H9 (cell line): ENCODE data around the gene RAB11A. TPM values are rescaled to one million over a fixed set of nuclear protein-coding genes. Genes with fewer than 3 reads are reported as not detected.

ENCODE experiments used
- DNase-seq: peaks from one replicate; pipeline ENCODE4 v3.0.0-alpha.2; 2017
- H2AFZ ChIP-seq: one replicate; pipeline ENCODE4 v1.6.1; 2013; ENCODE audit warnings: mild to moderate bottlenecking, low read length, control low read depth, moderate library complexity
- H2AK5ac ChIP-seq: 2 replicates; pipeline ENCODE4 v1.6.1; 2013; ENCODE audit warnings: low read length, control low read depth, mixed read lengths; ENCODE audit not compliant: insufficient read length
- H2BK120ac ChIP-seq: one replicate; pipeline ENCODE4 v1.6.1; 2013; ENCODE audit warnings: low read depth, mild to moderate bottlenecking, low read length, control low read depth, inconsistent platforms; ENCODE audit not compliant: poor library complexity, severe bottlenecking
- H2BK12ac ChIP-seq: 2 replicates; pipeline ENCODE4 v1.6.1; 2013; ENCODE audit warnings: low read length, control low read depth, mixed read lengths, low read depth; ENCODE audit not compliant: insufficient read length
- H2BK15ac ChIP-seq: 2 replicates; pipeline ENCODE4 v1.6.1; 2013; ENCODE audit warnings: low read depth, low read length, control low read depth
- H2BK20ac ChIP-seq: one replicate; pipeline ENCODE4 v1.6.1; 2013; ENCODE audit warnings: low read depth, mild to moderate bottlenecking, low read length, control low read depth, inconsistent platforms; ENCODE audit not compliant: poor library complexity, severe bottlenecking
- H2BK5ac ChIP-seq: 2 replicates; pipeline ENCODE4 v1.6.1; 2013; ENCODE audit warnings: low read length, control low read depth, mixed read lengths; ENCODE audit not compliant: insufficient read length
- H3K14ac ChIP-seq: 2 replicates; pipeline ENCODE4 v1.6.1; 2013; ENCODE audit warnings: low read length, control low read depth; ENCODE audit not compliant: insufficient read depth
- H3K18ac ChIP-seq: 2 replicates; pipeline ENCODE4 v1.6.1; 2013; ENCODE audit warnings: low read depth, mild to moderate bottlenecking, mixed read lengths, low read length, control low read depth; ENCODE audit not compliant: insufficient read length
- H3K23ac ChIP-seq: 2 replicates; pipeline ENCODE4 v1.6.1; 2013; ENCODE audit warnings: low read length, control low read depth, mixed read lengths, low read depth; ENCODE audit not compliant: insufficient read length
- H3K23me2 ChIP-seq: 2 replicates; pipeline ENCODE4 v1.6.1; 2013; ENCODE audit warnings: low read depth, mild to moderate bottlenecking, mixed read lengths, low read length, control low read depth; ENCODE audit not compliant: insufficient read length, poor library complexity, severe bottlenecking
- H3K27ac ChIP-seq: 2 replicates; pipeline ENCODE4 v1.5.1; 2013; ENCODE audit warnings: low read length, control low read depth, mixed read lengths, low read depth; ENCODE audit not compliant: insufficient read length
- H3K27me3 ChIP-seq: 2 replicates; pipeline ENCODE4 v1.6.1; 2013; ENCODE audit warnings: low read length, control low read depth, inconsistent platforms; ENCODE audit not compliant: insufficient read depth
- H3K4ac ChIP-seq: 2 replicates; pipeline ENCODE4 v1.6.1; 2013; ENCODE audit warnings: low read depth, mild to moderate bottlenecking, control low read depth, inconsistent platforms, low read length, moderate library complexity
- H3K4me1 ChIP-seq: 2 replicates; pipeline ENCODE4 v1.6.1; 2013; ENCODE audit warnings: low read length, control low read depth, inconsistent platforms; ENCODE audit not compliant: insufficient read depth
- H3K4me2 ChIP-seq: 2 replicates; pipeline ENCODE4 v1.6.1; 2013; ENCODE audit warnings: low read length, control low read depth, mixed read lengths; ENCODE audit not compliant: insufficient read length, insufficient read depth
- H3K56ac ChIP-seq: 2 replicates; pipeline ENCODE4 v1.6.1; 2013; ENCODE audit warnings: low read depth, mild to moderate bottlenecking, mixed read lengths, low read length, control low read depth; ENCODE audit not compliant: insufficient read length
- H3K79me1 ChIP-seq: 2 replicates; pipeline ENCODE4 v1.6.1; 2013; ENCODE audit warnings: low read depth, mild to moderate bottlenecking, moderate library complexity, low read length, control low read depth, inconsistent platforms; ENCODE audit not compliant: insufficient read depth, poor library complexity, severe bottlenecking
- H3K79me2 ChIP-seq: 2 replicates; pipeline ENCODE4 v1.6.1; 2013; ENCODE audit warnings: low read length, control low read depth, inconsistent platforms; ENCODE audit not compliant: insufficient read depth
- H3K9ac ChIP-seq: 2 replicates; pipeline ENCODE4 v1.6.1; 2013; ENCODE audit warnings: low read length, control low read depth, mixed read lengths; ENCODE audit not compliant: insufficient read length; ENCODE audit errors: extremely low read depth
- H3K9me3 ChIP-seq: one replicate; pipeline ENCODE4 v1.6.1; 2013; ENCODE audit warnings: low read depth, low read length, inconsistent platforms; ENCODE audit not compliant: control insufficient read depth
- H3T11ph ChIP-seq: one replicate; pipeline ENCODE4 v1.6.1; 2013; ENCODE audit warnings: mild to moderate bottlenecking, low read length, control low read depth, inconsistent platforms
- H4K20me1 ChIP-seq: one replicate; pipeline ENCODE4 v1.6.1; 2013; ENCODE audit not compliant: control insufficient read depth, insufficient read length, insufficient read depth
- H4K5ac ChIP-seq: 2 replicates; pipeline ENCODE4 v1.6.1; 2013; ENCODE audit warnings: low read depth, mild to moderate bottlenecking, mixed read lengths, low read length, control low read depth; ENCODE audit not compliant: insufficient read length
- H4K8ac ChIP-seq: replicated peaks from 2 replicates; pipeline ENCODE4 v1.6.1; 2013; ENCODE audit warnings: low read length, control low read depth, mixed read lengths, low read depth; ENCODE audit not compliant: insufficient read length
- H4K91ac ChIP-seq: 2 replicates; pipeline ENCODE4 v1.6.1; 2013; ENCODE audit warnings: low read depth, mild to moderate bottlenecking, moderate library complexity, mixed read lengths, low read length, control low read depth; ENCODE audit not compliant: insufficient read length
- H3K27ac Mint-ChIP-seq, 3 experiments: 2 replicates in 2 of 3; 3 replicates in 1 of 3; pipeline ENCODE4 v1.8.0; 2020 to 2021; ENCODE audit warnings: mixed read lengths in 3 of 3, mild to moderate bottlenecking in 1 of 3, moderate library complexity in 1 of 3
- H3K27me3 Mint-ChIP-seq: 2 replicates; pipeline ENCODE4 v1.8.0; 2021; ENCODE audit warnings: low read depth, mild to moderate bottlenecking, moderate library complexity, mixed read lengths
- H3K36me3 Mint-ChIP-seq, 3 experiments: 2 replicates in 2 of 3; 3 replicates in 1 of 3; pipeline ENCODE4 v1.8.0; 2020 to 2021; ENCODE audit warnings: low read depth in 3 of 3, mixed read lengths in 3 of 3; ENCODE audit not compliant: insufficient read depth in 1 of 3
- H3K4me1 Mint-ChIP-seq, 2 experiments: 2 replicates each; pipeline ENCODE4 v1.8.0; 2020; ENCODE audit warnings: mixed read lengths in 2 of 2
- H3K4me3 Mint-ChIP-seq, 2 experiments: 2 replicates in 1 of 2; 3 replicates in 1 of 2; pipeline ENCODE4 v1.8.0; 2020 to 2021; ENCODE audit warnings: mild to moderate bottlenecking in 2 of 2, mixed read lengths in 2 of 2, moderate library complexity in 1 of 2
- H3K9me3 Mint-ChIP-seq, 2 experiments: 2 replicates in 1 of 2; 3 replicates in 1 of 2; pipeline ENCODE4 v1.8.0; 2020; ENCODE audit warnings: mild to moderate bottlenecking in 2 of 2, mixed read lengths in 2 of 2, moderate library complexity in 1 of 2
- CTCF ChIP-seq: fragments of 200-600 bp; sonication (generic); conservative IDR thresholded peaks from 3 replicates; pipeline ENCODE4 v1.8.0; 2021; ENCODE audit warnings: antibody characterized with exemption, mild to moderate bottlenecking
- WGBS: extraction: QIAGEN DNeasy Blood & Tissue Kit; methylation state at CpG from one replicate; pipeline ENCODE4 v1.1.7; 2013; ENCODE audit warnings: missing lambda C conversion rate, low lambda C conversion rate, mixed read lengths; ENCODE audit not compliant: insufficient read length; ENCODE audit errors: extremely low coverage; 5-methylcytosine and 5-hydroxymethylcytosine counted together
- total RNA-seq: library from RNA; stranded (reverse); gene quantifications from 2 replicates; pipeline ENCODE4 v1.2.1, GENCODE V29; 2021

Gene RAB11A
- total RNA-seq, 1 experiment from 2014 or later: 217 TPM

- H3K4ac ChIP-seq: no peak overlapping the region
- no CpG with 5 or more reads among the region's 1 CpG for WGBS
- H4K8ac ChIP-seq: no peak overlapping the region
- no peak overlapping the region for H3K27ac ChIP-seq
- no peaks in the 10 kb centered on the region for H3K79me2 ChIP-seq
- Mint-ChIP-seq H3K4me1 (peaks cover 0 to 12% of the 10 kb centered on the region in 2 experiments; a peak in 2 of 4 replicates), H3K27ac (peak overlapping the region in 1 of 3 experiments; percentile 66; a peak in 2 of 7 replicates), H3K9me3 (no peaks in the 10 kb centered on the region), H3K4me3 (no peak overlapping the region), H3K36me3 (no peaks in the 10 kb centered on the region), H3K27me3 (peaks cover 1% of the 10 kb centered on the region)
- H3K14ac ChIP-seq: no peak overlapping the region
- no peak overlapping the region for H3K9ac ChIP-seq
- no peak overlapping the region for H3K23ac ChIP-seq
- H2BK120ac ChIP-seq: no peak overlapping the region
- no peaks in the 10 kb centered on the region for H3K23me2 ChIP-seq
- no peak overlapping the region for H2BK5ac ChIP-seq
- no peak overlapping the region for H3K56ac ChIP-seq
- H3K18ac ChIP-seq: no peak overlapping the region
- no peak overlapping the region for H2AFZ ChIP-seq
- H3K4me2 ChIP-seq: no peak overlapping the region
- H4K20me1 ChIP-seq: no peaks in the 10 kb centered on the region
- H4K91ac ChIP-seq: no peak overlapping the region
- no peak overlapping the region for H2BK20ac ChIP-seq
- no peak for DNase-seq
- no peak overlapping the region for H2BK12ac ChIP-seq
- no peaks in the 10 kb centered on the region for H3K79me1 ChIP-seq
- H4K5ac ChIP-seq: no peak overlapping the region
- no peak overlapping the region for H3T11ph ChIP-seq
- H2AK5ac ChIP-seq: no peak overlapping the region
- no peaks in the 10 kb centered on the region for H3K27me3 ChIP-seq
- H2BK15ac ChIP-seq: no peak overlapping the region
- no peaks in the 10 kb centered on the region for H3K4me1 ChIP-seq
- H3K9me3 ChIP-seq: no peaks in the 10 kb centered on the region
- no peak for TF ChIP-seq CTCF
Observed at GRCh38 chr15:65936282-65936681, 67.0 kb downstream of the RAB11A start.
